Neural progenitor cell (in vitro differentiated cells): ENCODE data around the gene LCK. TPM values are rescaled to one million over a fixed set of nuclear protein-coding genes. Genes with fewer than 3 reads are reported as not detected.
A peak's percentile ranks its signal among the peaks of the same experiment; 100 is the strongest.

ENCODE experiments used
- DNase-seq: peaks from one replicate; pipeline ENCODE4 v3.0.0-alpha.2; 2016; ENCODE audit warnings: low spot score
- H2AFZ ChIP-seq: fragments of 200-600 bp; sonication (generic); replicated peaks from 2 replicates; pipeline ENCODE4 v1.6.1; 2016; ENCODE audit warnings: antibody characterized with exemption
- H3F3A ChIP-seq: fragments of 200-600 bp; sonication (generic); 2 replicates; pipeline ENCODE4 v1.6.1; 2016; ENCODE audit warnings: antibody characterized with exemption, low read depth
- H3K27ac ChIP-seq: fragments of 200-600 bp; sonication (generic); 2 replicates; pipeline ENCODE4 v1.5.1; 2016; ENCODE audit warnings: mild to moderate bottlenecking
- H3K27me3 ChIP-seq: fragments of 200-600 bp; sonication (generic); 2 replicates; pipeline ENCODE4 v1.6.1; 2016; ENCODE audit warnings: mild to moderate bottlenecking, moderate library complexity
- H3K36me3 ChIP-seq: fragments of 200-600 bp; sonication (generic); 2 replicates; pipeline ENCODE4 v1.5.1; 2016
- H3K4me1 ChIP-seq: fragments of 200-600 bp; sonication (generic); 2 replicates; pipeline ENCODE4 v1.6.1; 2016; ENCODE audit warnings: mixed run types
- H3K4me2 ChIP-seq: fragments of 200-600 bp; sonication (generic); 2 replicates; pipeline ENCODE4 v1.6.1; 2016
- H3K4me3 ChIP-seq: fragments of 200-600 bp; sonication (generic); 2 replicates; pipeline ENCODE4 v1.5.1; 2016
- H3K79me2 ChIP-seq: fragments of 200-600 bp; sonication (generic); 2 replicates; pipeline ENCODE4 v1.6.1; 2016; ENCODE audit warnings: low read depth
- H3K9ac ChIP-seq: fragments of 200-600 bp; sonication (generic); 2 replicates; pipeline ENCODE4 v1.6.1; 2016
- H3K9me3 ChIP-seq: fragments of 200-600 bp; sonication (generic); 2 replicates; pipeline ENCODE4 v1.5.1; 2016; ENCODE audit warnings: low read depth
- H4K20me1 ChIP-seq: fragments of 200-600 bp; sonication (generic); 2 replicates; pipeline ENCODE4 v1.6.1; 2016; ENCODE audit warnings: low read depth
- H3K27ac Mint-ChIP-seq: 3 replicates; pipeline ENCODE4 v1.8.0; 2021; ENCODE audit warnings: mixed read lengths
- H3K27me3 Mint-ChIP-seq: 2 replicates; pipeline ENCODE4 v1.8.0; 2022; ENCODE audit warnings: low read depth, mild to moderate bottlenecking, inconsistent platforms, moderate library complexity, mixed read lengths; ENCODE audit not compliant: insufficient read depth
- H3K36me3 Mint-ChIP-seq: 3 replicates; pipeline ENCODE4 v1.8.0; 2021; ENCODE audit warnings: mixed read lengths
- H3K4me1 Mint-ChIP-seq: 3 replicates; pipeline ENCODE4 v1.8.0; 2021; ENCODE audit warnings: mixed read lengths
- H3K4me3 Mint-ChIP-seq: 3 replicates; pipeline ENCODE4 v1.8.0; 2021; ENCODE audit warnings: mild to moderate bottlenecking, moderate library complexity, mixed read lengths
- H3K9me3 Mint-ChIP-seq: 3 replicates; pipeline ENCODE4 v1.8.0; 2020; ENCODE audit warnings: mixed read lengths
- EZH2 ChIP-seq: fragments of 200-600 bp; sonication (generic); IDR thresholded peaks from 2 replicates; pipeline ENCODE4 v1.6.1; 2017; ENCODE audit warnings: antibody characterized with exemption, mild to moderate bottlenecking, moderate library complexity
- EZH2phosphoT487 ChIP-seq: fragments of 200-600 bp; sonication (generic); IDR thresholded peaks from 2 replicates; pipeline ENCODE4 v1.6.1; 2017; ENCODE audit warnings: antibody characterized with exemption
- total RNA-seq: library from RNA; depleted of rRNA; stranded (reverse); fragments of >200 nt; gene quantifications from 2 replicates; pipeline ENCODE4 v1.2.3, GENCODE V29; 2015; ENCODE audit warnings: low replicate concordance
- TF ChIP-seq, protein P1 (sequence below): fragments of 200-600 bp; sonication (generic); IDR thresholded peaks from 2 replicates; pipeline ENCODE4 v1.5.1; 2017; ENCODE audit warnings: antibody characterized with exemption, mild to moderate bottlenecking

LCK gene
- total RNA-seq, 1 donor from 2014 or later = 0.32 TPM

- Mint-ChIP-seq H3K9me3 (no peaks in the 10 kb centered on the region), H3K27me3 (peaks cover 27% of the 10 kb centered on the region), H3K27ac (no peak overlapping the region), H3K4me1 (peaks cover 30% of the 10 kb centered on the region), H3K4me3 (peak overlapping the region; percentile 49), H3K36me3 (peaks cover 44% of the 10 kb centered on the region)
- Histone ChIP-seq H3K9ac (no peak overlapping the region), H4K20me1 (peaks cover 64% of the 10 kb centered on the region), H3K27me3 (no peaks in the 10 kb centered on the region), H3K27ac (no peak overlapping the region), H3K79me2 (peaks cover 25% of the 10 kb centered on the region), H3K36me3 (peaks cover 6% of the 10 kb centered on the region), H2AFZ (no peak overlapping the region), H3K4me1 (peaks cover 13% of the 10 kb centered on the region), H3K4me3 (no peak overlapping the region), H3F3A (peaks cover 57% of the 10 kb centered on the region), H3K4me2 (no peak overlapping the region), H3K9me3 (no peaks in the 10 kb centered on the region)
- TF ChIP-seq EZH2 (no peak), EZH2phosphoT487 (no peak)
- TF ChIP-seq, protein P1, sequence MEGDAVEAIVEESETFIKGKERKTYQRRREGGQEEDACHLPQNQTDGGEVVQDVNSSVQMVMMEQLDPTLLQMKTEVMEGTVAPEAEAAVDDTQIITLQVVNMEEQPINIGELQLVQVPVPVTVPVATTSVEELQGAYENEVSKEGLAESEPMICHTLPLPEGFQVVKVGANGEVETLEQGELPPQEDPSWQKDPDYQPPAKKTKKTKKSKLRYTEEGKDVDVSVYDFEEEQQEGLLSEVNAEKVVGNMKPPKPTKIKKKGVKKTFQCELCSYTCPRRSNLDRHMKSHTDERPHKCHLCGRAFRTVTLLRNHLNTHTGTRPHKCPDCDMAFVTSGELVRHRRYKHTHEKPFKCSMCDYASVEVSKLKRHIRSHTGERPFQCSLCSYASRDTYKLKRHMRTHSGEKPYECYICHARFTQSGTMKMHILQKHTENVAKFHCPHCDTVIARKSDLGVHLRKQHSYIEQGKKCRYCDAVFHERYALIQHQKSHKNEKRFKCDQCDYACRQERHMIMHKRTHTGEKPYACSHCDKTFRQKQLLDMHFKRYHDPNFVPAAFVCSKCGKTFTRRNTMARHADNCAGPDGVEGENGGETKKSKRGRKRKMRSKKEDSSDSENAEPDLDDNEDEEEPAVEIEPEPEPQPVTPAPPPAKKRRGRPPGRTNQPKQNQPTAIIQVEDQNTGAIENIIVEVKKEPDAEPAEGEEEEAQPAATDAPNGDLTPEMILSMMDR = no peak
- no peak for DNase-seq
Observed at GRCh38 chr1:32329931-32330466, 78.9 kb downstream of the LCK start.

DNA sequence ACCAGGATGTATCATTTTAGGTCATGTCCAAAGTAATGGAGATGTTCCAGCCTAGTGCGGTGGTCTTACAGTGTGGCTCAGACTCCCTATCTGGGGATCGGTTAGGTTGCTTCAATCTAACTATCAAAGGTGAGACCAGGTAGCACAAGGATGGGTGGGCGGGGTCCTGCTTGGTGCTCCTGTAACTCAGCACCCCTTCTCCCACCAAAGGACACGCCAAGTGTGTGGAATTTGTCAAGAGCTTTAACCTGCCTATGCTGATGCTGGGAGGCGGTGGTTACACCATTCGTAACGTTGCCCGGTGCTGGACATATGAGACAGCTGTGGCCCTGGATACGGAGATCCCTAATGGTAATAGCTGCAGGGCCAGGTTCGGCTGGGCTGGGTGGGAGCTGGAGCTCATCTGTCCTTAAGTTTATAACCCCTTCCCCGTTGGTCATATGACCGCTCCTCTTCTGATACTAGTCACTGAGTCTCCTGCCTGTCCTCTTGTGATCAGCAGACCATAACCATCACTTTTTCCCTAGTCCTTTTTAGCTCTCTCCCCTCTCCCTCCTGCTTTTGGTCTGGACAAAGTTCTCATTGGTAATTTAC is 79.6 kb downstream of the LCK start:
- no peak overlapping the region for H3K4me3 ChIP-seq
- H3K4me2 ChIP-seq = no peak overlapping the region
- TF ChIP-seq, protein P1 = no peak
- TF ChIP-seq EZH2 = no peak
- no peak for TF ChIP-seq EZH2phosphoT487
- Mint-ChIP-seq H3K27me3 (peaks cover 28% of the 10 kb centered on the region), H3K4me3 (no peak overlapping the region), H3K4me1 (peaks cover 30% of the 10 kb centered on the region), H3K9me3 (no peaks in the 10 kb centered on the region), H3K36me3 (peaks cover 42% of the 10 kb centered on the region), H3K27ac (no peak overlapping the region)
- no peak overlapping the region for H3K9ac ChIP-seq
- H3K36me3 ChIP-seq = peaks cover 6% of the 10 kb centered on the region
- peaks cover 13% of the 10 kb centered on the region for H3K4me1 ChIP-seq
- peaks cover 66% of the 10 kb centered on the region for H4K20me1 ChIP-seq
- no peak for DNase-seq
- H3K27me3 ChIP-seq = no peaks in the 10 kb centered on the region
- H3K79me2 ChIP-seq = peaks cover 31% of the 10 kb centered on the region
- H3F3A ChIP-seq = peaks cover 59% of the 10 kb centered on the region
- H2AFZ ChIP-seq = no peak overlapping the region
- no peaks in the 10 kb centered on the region for H3K9me3 ChIP-seq
- peak overlapping the region; percentile 25 for H3K27ac ChIP-seq

- H3K9ac ChIP-seq = no peak overlapping the region
- H3K27ac Mint-ChIP-seq = no peak overlapping the region
Observed at GRCh38 chr1:32331549-32331948, 80.5 kb downstream of the LCK start.

More at GRCh38 chr1:32331549-32331948, 80.5 kb downstream of the LCK start:
- Histone ChIP-seq H4K20me1 (peaks cover 66% of the 10 kb centered on the region), H3K4me1 (peaks cover 15% of the 10 kb centered on the region), H3K9me3 (no peaks in the 10 kb centered on the region), H3K27me3 (peaks cover under 1% of the 10 kb centered on the region), H3K36me3 (peaks cover 6% of the 10 kb centered on the region), H3F3A (peaks cover 61% of the 10 kb centered on the region), H3K79me2 (peaks cover 35% of the 10 kb centered on the region), H3K4me2 (no peak overlapping the region), H3K27ac (peak overlapping the region; percentile 77), H2AFZ (no peak overlapping the region), H3K4me3 (no peak overlapping the region)
- Mint-ChIP-seq H3K4me3 (no peak overlapping the region), H3K27me3 (peaks cover 28% of the 10 kb centered on the region), H3K9me3 (no peaks in the 10 kb centered on the region), H3K4me1 (peaks cover 30% of the 10 kb centered on the region), H3K36me3 (peaks cover 42% of the 10 kb centered on the region)
- DNase-seq = no peak
- no peak for TF ChIP-seq EZH2
